HG02870 (cell line): Measurements from ENCODE around the gene ELAVL4.

ENCODE experiments used
- ATAC-seq: cut with Tn5 transposase; IDR thresholded peaks from one replicate; pipeline ENCODE4 v1.9.1; 2021; ENCODE audit warnings: mild to moderate bottlenecking, moderate library complexity; ENCODE audit not compliant: unreplicated experiment

The ELAVL4 gene

GRCh38 chr1:50177994-50178393, 69.3 kb downstream of the ELAVL4 start:
- no peak for ATAC-seq

- ATAC-seq = no peak
Observed at GRCh38 chr1:50179639-50180038, 70.9 kb downstream of the ELAVL4 start.

- ATAC-seq = no peak
Observed at GRCh38 chr1:50180367-50180766, 71.6 kb downstream of the ELAVL4 start.

- no peak for ATAC-seq
Observed at GRCh38 chr1:50181027-50181663, 72.4 kb downstream of the ELAVL4 start.

- ATAC-seq = no peak
Observed at GRCh38 chr1:50183378-50184133, 74.8 kb downstream of the ELAVL4 start.

GRCh38 chr1:50189369-50189768, 80.6 kb downstream of the ELAVL4 start:
- no peak for ATAC-seq

- no peak for ATAC-seq
Observed at GRCh38 chr1:50193002-50193401, 84.3 kb downstream of the ELAVL4 start.

GRCh38 chr1:50195205-50195604, 86.5 kb downstream of the ELAVL4 start:
- no peak for ATAC-seq

GRCh38 chr1:50196081-50196480, 87.4 kb downstream of the ELAVL4 start:
- ATAC-seq = no peak

GRCh38 chr1:50197216-50197615, 88.5 kb downstream of the ELAVL4 start:
- ATAC-seq = no peak

GRCh38 chr1:50208315-50208714, 99.6 kb downstream of the ELAVL4 start:
- ATAC-seq = no peak

GRCh38 chr1:50208756-50209155, 100.0 kb downstream of the ELAVL4 start:
- ATAC-seq = no peak

- ATAC-seq = no peak
Observed at GRCh38 chr1:50209749-50210148, 101.0 kb downstream of the ELAVL4 start.

- no peak for ATAC-seq
Observed at GRCh38 chr1:50213505-50213904, 104.8 kb downstream of the ELAVL4 start.

- ATAC-seq = no peak
Observed at GRCh38 chr1:50214717-50215116, 106.0 kb downstream of the ELAVL4 start.

- no peak for ATAC-seq
Observed at GRCh38 chr1:50218344-50219120, 109.8 kb downstream of the ELAVL4 start.

- ATAC-seq = no peak
Observed at GRCh38 chr1:50228871-50229384, 120.2 kb downstream of the ELAVL4 start.

GRCh38 chr1:50231209-50231608, 122.5 kb downstream of the ELAVL4 start:
- ATAC-seq = no peak

- no peak for ATAC-seq
Observed at GRCh38 chr1:50232336-50232735, 123.6 kb downstream of the ELAVL4 start.

- ATAC-seq = no peak
Observed at GRCh38 chr1:50236656-50237055, 127.9 kb downstream of the ELAVL4 start.

GRCh38 chr1:50237056-50237455, 128.3 kb downstream of the ELAVL4 start:
- ATAC-seq = no peak

GRCh38 chr1:50243939-50244338, 135.2 kb downstream of the ELAVL4 start:
- ATAC-seq = no peak
